Ramos (cell line): ENCODE results near the gene NOC4L.
"Not testable (repeated sequence)": the region's sequence is repeated elsewhere in the genome, so short reads cannot be mapped to it uniquely, and the experiment has no call there.

ENCODE experiments used
- in situ Hi-C: fragments of 300-500 bp; cut with MboI; formaldehyde crosslinking; loops from one replicate; pipeline ENCODE4 v1.14.3; 2022; ENCODE audit warnings: low sequenced_read_pairs; ENCODE audit not compliant: unreplicated experiment

Gene NOC4L

DNA sequence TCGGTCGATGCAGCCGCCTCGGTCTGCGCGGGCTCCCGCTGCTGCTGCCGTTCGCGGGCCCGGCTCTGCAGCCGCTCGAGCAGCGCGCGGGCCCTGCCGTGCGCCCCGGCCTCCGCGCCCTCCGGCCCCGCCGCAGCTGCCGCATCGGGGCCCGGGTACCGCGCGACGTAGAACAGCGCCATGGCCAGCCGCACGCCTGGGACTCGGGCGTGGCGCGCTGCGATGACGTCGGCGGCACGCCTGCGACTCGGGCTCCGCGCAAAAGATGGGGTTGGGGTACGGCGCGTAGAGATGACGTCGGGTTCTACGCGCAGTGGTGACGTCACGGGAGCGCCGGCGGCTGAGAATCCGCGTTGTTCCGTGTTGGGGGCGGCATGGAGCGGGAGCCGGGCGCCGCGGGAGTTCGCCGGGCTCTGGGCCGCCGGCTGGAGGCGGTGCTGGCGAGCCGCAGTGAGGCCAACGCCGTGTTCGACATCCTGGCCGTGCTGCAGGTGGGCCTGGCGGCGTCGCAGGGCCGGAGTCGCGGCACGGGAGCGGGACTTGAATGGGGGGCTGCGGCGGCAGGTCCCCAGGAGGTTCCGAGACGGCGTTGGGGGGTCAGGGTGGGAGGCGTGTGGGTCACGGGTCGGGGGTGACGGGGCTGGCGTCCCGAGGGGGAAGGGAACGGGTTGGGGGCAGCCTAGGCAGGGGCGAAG, at the start of gene NOC4L, which contains the start of gene DDX51:
NOC4L (plus strand) TSS at position 343 of the 695 bp plus-strand sequence; CDS start at position 375, 32 bp downstream.
DDX51 (minus strand) TSS at position 205 of the 695 bp plus-strand sequence; CDS start at position 182, 23 bp downstream.
- in situ Hi-C loops = no loop called here

DNA sequence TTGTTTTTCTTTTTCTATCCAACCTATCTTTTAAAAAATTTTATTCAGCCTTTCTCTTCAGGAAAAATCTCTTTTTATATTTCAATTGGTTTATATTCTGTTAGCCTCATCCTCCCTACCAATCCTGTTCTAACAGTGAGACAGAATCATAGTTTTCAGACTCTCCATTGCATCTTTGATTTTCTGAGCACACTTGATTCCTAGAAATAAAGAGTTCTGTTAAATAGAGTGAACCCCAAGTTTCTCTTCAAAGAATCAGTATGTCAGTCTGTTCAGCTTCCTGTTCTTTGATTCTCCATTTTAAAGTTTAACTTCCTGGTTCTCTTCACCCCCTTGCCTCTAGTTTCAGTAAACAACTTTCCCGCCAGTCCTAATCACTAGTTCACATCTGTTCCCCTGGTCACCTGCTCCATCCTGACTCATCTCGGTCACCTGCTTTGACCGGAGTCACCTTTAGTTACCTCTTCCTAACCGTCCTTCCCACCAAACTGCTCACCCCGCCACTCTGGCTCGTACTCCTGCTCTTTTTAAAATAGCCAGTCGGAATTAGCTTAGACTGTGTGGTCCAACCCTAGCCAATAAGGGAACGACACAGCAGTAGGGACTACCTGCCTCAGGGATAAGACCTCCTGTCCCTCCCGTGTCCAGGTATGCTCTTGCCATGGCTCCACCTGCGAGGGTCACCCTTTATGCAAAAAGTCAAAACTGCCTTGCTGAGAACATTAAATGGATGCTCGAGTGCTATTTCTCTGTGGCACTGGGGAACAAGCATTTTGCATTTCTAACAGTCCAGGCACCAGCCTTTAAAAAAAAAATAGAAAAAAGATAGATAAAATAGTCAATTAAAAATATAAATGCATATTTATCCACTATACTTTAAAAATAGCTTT, 48.5 kb upstream of the NOC4L start:
- in situ Hi-C loops = no loop called here

DNA sequence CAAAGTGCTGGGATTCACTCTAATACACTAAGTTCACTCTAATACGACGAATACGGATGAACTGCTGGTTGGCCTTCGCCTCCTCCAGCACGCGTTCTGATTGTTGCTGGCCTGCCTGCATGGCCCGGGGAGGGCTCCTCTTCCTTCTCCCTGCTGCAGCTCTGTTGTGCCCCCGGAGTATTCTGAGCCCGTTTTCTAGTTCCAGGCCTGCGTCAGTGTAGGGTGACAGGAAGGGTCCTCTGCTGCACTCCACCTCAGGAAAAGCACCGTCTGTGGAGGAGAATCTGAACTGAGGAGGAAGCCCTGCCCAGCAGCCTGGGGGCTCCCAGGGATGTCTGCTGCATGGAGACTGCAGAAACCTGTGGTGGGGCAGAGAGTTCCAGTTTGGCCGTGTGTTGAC, 44.5 kb upstream of the NOC4L start:
- in situ Hi-C loops = no loop called here

DNA sequence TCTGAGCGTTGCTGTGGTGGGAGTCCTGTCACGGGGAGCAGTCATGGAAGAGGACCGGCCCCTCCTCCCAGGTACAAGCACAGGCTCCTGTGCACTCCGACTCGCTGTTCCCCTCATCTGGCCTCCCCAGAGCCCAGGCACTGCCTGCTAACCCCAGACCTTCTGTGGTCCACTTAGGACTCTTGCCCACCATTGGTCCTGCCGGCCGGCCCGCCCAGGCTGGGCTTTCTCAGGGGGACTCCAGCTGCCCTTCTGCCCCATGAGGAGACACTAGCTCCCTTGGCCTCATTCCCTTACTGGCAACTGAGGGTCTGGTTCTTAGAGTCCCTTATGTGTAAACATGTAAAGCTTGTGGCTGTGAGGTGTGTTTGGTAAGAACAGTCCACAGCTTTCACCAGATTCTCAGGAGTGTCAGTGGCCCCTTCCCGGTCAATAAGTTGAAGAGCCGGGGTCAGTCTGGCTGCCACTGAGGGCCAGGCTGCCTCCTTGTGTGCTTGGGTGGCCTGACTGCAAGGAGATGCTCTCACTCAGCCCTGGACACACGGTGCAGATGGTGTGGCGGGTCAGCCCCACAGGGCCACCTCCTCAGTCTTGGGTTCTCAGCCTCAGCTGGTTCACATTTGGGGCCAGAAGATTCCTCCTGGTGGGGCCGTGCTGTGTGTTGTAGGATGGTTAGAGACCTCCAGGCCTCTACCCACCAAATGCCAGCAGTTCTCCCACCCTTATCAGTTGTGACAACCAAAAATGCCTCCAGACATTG, 43.8 kb upstream of the NOC4L start:
- in situ Hi-C loops = no loop called here

DNA sequence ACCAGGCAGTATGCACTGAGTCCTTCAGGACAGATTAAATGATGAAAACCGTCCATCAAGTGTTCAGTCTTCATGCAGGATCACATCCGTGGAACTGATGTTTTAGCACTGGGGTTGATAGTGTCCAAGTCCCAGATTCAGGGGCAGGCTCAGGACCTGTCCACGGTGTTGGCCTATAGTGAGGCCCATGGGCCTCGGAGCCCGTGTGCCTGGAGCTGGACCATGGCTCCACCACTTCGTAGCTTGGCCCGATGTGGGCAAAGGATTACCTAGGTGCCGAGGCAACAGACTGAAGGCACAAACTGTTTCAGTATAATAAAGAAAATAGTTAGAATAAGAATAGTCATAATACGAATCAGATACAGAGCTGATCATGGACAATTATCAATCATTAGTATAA, 42.0 kb upstream of the NOC4L start:
- in situ Hi-C loops = no loop called here

DNA sequence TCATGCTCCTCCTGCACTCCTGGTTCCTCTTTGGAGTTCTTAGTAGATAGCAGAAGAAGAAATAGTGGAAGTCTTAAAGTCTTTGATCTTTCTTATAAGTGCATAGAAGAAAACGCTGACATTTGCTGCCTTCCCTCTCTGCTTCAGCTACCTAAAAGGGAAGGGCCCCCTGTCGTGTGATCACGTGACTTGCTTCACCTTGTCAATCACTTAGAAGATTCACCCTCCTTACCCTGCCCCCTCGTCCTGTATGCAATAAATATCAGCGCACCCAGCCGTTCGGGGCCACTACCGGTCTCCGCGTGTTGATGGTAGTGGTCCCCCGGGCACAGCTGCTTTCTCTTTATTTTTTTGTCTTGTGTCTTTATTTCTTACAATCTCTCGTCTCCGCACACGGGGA, 41.2 kb upstream of the NOC4L start:
- in situ Hi-C loops = not testable (repeated sequence)

DNA sequence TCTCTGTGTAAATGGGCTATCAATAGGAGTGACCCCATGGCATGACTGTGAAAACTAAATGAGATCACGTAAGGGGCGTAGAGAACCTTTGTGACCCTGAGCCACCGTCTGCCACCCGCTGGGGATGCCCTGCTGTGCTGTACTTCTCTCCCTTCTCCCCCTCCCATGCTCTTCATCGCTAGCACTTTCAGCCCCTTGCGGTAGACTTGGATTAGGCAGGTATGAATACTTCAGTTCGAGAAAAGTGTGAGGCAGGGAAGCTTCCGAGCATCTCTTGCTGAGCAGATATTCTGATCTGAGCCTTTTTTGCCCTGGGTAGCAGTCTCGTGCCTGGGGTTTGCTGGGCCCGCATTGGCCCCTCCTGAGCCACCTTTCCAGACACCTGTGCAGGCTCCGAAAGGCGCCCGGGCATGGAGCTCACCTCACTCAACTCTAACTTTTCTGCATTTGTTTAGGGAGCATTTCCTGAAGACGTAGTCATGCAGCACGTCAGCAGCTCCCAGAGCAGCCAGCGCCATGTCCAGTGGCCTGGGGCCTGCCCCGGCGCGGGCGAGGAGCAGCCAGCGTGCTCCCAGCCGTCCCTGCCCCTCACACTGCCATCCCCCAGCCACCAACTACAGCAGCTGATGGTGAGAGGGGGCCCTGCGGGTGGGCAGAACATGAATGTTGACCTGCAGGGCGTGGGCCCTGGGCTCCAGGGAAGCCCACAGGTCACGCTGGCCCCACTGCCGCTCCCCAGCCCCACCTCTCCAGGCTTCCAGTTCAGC, 40.5 kb upstream of the NOC4L start:
- in situ Hi-C loops = no loop called here

DNA sequence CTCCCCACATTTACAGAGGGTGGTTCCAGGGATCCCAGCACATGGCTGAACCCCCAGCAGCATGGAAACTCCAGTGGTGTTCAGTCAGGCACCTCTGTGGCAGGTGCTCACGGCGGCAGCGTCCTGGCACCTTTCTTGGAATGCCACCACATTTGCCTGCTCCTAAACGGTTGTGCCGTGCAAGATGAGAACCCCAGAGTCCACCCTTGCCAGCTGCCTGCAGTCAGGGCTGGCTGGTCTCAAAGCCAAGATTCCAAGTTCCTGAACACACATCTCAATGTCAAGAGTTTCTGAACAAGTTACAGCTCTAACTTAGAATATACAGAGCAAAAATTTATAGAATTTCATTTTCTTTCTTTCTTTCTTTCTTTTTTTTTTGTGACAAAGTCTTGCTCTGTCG, 38.8 kb upstream of the NOC4L start:
- in situ Hi-C loops = no loop called here

DNA sequence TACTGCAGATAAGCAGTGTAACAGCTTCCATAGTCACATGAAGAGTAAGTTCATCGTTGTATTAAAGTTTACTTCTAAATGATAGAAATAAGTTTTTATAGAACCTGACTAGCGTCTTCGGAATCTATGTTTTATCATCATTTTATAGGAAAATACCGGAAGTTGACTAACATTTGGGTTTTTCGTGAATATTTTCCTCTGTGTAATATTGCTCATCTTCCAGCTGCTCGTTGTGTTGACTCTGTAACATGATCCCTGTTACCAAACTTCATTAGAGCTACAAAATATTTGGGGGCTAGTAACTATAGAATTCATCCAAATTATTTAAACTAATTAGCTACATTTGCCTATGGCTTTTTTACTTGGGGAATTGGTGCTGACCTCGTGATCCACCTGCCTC, 37.3 kb upstream of the NOC4L start:
- in situ Hi-C loops = no loop called here

DNA sequence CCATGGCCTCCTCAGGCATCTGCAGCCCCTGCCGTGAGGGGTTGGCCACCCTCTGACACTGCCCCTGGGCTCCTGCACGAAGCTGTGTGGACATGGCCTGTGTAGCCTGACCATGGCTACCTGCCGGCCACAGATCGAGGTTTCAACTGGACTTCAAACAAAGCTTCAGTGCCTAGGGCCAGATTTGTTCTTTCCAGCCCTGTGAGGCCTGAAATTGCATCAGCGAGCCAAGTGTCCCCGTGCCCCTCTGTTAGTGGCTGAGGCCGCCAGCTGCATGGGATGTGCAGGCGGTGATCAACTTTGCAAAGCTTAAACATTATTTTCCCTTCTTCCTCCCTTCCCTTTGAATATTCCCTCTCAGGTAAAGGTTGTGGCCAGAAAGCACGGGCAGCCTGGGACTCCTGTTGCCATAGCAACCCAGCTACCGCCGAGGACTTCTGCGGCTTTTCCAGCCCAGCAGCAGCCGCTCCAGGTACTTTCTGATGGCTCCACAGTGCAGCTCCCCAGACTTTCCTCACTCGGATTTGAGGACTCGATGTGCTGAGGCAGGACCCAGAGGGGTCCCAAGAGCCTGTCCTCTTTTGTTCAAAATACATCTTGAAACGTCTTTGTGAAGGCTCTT, 35.9 kb upstream of the NOC4L start:
- in situ Hi-C loops = no loop called here

DNA sequence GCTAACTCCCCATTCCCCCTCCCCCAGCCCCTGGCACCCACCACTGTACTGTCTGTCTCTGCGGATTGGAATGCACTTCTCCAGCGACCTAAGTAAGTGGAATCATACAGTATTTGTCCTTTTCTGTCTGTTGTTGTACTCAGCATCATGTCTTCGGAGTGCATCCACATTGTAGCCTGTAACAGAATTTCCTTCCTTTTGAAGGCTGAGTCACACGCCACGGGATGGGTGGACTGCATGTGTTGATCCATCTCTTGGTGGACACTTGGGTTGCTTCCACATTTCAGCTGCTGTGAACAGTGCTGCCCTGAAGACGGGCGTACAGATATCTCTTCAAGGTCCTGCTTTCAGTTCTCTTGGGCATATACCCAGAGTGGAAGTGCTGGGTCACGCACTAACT, 34.5 kb upstream of the NOC4L start:
- in situ Hi-C loops = no loop called here

DNA sequence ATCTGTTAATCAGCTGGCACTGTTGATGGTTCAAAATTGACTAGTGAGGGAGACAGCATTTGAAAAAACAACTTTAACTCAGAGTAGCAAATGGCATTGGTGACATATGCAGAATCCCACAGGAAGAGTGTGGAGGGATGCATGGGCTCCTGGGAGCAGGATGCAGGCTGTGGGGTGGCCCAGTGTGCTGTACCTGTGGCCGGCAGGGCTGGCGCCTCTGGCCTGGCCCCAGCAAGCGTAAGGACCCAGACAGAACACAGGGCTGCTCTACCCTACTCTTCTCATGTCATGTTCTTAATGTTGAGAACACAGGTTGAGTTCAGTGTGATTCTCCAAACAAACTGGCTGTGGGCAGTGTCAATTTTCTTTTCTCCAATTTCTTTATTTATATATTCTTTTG, 33.6 kb upstream of the NOC4L start:
- in situ Hi-C loops = no loop called here

DNA sequence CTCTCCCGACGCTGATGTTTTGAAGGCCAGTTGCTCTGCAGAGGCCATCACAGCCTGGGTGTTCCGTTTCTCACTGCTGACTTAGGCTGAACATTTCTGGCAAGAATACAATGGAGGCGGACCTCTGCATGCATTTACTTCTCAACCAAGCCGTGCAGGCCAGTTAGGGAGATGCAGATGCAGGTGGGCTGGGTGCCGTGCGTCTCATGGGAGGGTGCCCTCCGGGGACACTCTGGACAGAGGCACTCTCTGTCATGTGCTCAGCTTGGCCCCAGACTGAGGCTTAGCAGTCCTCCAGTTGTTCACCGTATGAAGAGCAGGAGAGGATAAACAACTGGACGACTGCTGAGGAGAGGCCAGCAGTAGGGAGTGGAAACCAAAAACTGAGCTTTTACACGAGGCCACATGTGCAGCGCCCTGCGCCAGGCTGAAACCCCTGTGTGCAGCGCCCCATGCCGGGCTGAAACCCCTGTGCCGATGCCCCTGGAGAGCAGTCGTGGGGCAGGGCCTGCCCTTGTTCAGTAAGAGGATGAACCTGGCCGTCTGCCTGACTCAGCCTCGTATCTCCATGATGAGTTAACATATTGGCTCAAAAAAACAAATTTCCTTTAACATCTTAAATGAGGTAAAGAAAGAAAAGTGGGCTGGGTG, 32.5 kb upstream of the NOC4L start:
- in situ Hi-C loops = no loop called here

DNA sequence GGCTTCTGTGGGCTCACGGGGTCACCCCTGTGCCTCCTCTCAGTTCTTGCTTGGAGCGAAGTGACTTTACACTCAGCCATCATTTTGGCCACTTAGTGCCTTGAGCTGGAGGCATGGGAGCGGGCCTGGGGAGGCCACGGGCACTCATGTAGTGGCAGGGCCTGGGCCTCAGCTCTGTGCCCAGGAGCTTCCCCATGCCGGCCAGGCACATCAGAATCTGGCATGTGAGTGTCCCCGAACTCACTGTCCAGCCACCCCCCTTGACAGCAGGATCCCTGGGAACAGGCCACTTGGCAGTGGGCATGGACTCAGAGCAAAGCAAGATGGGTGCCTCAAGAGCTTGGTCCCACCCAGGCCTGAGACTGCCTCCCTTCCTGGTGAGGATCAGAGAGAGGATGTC, 29.6 kb upstream of the NOC4L start:
- in situ Hi-C loops = no loop called here

DNA sequence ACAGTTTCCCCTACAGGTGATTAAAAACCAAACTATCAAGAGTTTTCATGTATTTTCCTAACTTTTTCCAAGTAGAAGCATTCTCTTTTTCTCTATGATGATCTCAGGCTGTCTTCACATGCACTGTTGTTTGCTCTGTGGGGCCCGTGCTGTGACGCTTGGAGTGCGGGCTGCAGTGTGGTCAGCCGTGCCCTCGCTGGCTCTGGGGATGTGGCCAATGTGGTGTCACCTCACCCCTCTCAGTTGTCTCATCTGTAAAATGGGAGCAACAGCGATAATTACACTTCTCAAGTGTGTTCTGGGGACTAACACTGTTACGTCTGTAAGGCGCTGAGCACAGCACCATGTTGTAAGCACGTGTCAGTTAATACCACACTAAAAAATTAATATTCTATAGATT, 28.8 kb upstream of the NOC4L start:
- in situ Hi-C loops = no loop called here

DNA sequence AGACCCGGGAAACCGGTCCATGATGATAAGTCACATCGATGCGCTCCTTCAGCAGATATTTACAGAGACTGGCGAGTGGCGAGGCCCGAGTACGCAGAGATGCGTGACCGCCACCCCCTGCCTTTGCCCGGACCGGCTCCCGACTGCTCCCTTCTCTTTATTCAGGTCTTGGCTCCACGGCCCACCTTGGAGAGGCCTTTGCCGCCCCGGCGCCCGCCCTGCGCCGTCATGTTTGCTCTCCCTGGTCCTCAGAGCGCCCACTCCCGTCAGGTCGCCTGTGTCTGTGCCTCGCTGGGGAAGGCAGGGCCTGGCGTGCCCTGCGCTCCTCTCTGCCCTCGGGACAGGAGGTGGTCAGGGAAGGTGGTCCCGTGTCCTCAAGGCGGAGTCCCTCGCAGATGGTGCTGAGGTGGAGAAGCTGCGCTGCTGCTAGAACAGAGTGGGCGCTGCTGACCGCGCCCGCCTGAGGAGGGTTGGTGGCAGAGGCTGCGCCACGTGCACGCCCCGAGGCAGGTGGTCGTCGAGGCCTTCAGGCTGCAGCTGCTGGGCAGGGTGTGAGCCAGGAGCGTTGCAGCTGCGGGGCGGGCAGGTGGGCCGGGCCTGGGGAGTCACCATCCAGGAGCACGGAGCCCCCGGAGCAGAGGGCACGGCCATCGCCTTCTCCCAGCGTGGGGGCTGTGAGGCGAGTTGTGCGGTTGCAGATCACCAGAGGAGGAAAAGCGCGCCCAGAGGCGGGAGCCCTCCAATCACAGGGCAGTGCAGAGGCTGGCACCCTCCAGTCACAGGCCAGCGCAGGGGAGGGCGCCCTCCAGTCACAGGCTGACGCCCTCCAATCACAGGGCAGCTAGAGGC, 27.3 kb upstream of the NOC4L start:
- in situ Hi-C loops = no loop called here

DNA sequence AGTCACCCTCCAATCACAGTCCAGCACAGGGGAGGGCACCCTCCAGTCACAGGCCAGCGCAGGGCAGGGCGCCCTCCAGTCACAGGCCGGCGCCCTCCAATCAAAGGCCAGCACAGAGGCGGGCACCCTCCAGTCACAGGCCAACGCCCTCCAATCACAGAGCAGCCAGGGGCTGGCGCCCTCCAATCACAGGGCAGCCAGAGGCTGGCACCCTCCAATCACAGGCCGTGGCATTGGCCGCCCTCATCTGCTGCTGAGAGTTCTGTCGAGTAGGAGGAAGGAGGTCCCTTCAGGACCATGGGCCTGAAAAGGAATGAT, 26.7 kb upstream of the NOC4L start:
- in situ Hi-C loops = no loop called here

DNA sequence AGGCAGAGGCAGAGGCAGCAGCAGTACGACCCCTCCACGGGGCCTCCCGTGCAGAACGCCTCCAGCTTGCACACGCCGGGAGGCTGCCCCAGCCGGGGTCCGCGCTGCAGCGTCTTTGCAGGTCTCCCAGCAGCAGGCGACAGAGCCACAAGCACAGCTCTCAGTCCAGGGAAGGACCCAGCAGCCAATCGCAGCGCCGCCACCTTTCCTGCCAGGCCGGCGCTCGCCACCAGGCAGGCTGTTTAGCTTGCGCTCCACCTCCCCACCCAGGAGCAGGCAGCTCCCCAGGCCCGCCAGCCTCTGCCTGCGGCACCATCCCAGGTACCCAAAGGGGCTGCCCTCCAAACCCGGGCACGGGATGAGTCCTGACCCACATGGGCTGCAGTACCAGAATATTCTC, 25.4 kb upstream of the NOC4L start:
- in situ Hi-C loops = no loop called here
